Kidney (tissue), 14 donors: ENCODE measurements around the gene MYO1C. TPM values are rescaled to one million over a fixed set of nuclear protein-coding genes. Genes with fewer than 3 reads are reported as not detected.
A peak's percentile ranks its signal among the peaks of the same experiment; 100 is the strongest.
"Not testable (repeated sequence)": the region's sequence is repeated elsewhere in the genome, so short reads cannot be mapped to it uniquely, and the experiment has no call there.

Experiments used
- DNase-seq, 5 donors: peaks; one replicate each; pipeline ENCODE4 v3.0.0-alpha.2; 2013 to 2020
- FAIRE-seq: peaks from 2 replicates; lab custom pipeline; 2012; peaks lifted over from hg19 to GRCh38; lab: Jason Lieb, UNC
- H3K27ac ChIP-seq, 2 donors: one replicate each; pipeline ENCODE4 v1.7.0; 2013; ENCODE audit warnings: low read depth in 2 of 2, low read length in 2 of 2, inconsistent platforms in 1 of 2
- H3K27me3 ChIP-seq: one replicate; pipeline ENCODE4 v1.7.1; 2013; ENCODE audit warnings: low read length, inconsistent platforms; ENCODE audit not compliant: control insufficient read depth, insufficient read depth
- H3K36me3 ChIP-seq, 3 donors: one replicate each; pipeline versions ENCODE4 v1.7.0 to v1.7.1; 2013; ENCODE audit warnings: low read length in 3 of 3, control low read depth in 1 of 3, inconsistent platforms in 1 of 3; ENCODE audit not compliant: insufficient read depth in 3 of 3, control insufficient read depth in 2 of 3
- H3K4me1 ChIP-seq, 3 donors: one replicate each; pipeline versions ENCODE4 v1.7.0 to v1.7.1; 2013; ENCODE audit warnings: low read length in 3 of 3, inconsistent platforms in 1 of 3, low read depth in 1 of 3; ENCODE audit not compliant: control insufficient read depth in 2 of 3, insufficient read depth in 2 of 3
- H3K4me3 ChIP-seq, 3 donors: one replicate each; pipeline versions ENCODE4 v1.7.0 to v1.8.1; 2013; ENCODE audit warnings: low read length in 3 of 3, control low read depth in 1 of 3, inconsistent platforms in 1 of 3
- H3K9ac ChIP-seq, 3 donors: one replicate each; pipeline versions ENCODE4 v1.7.0 to v1.7.1; 2013; ENCODE audit warnings: low read length in 3 of 3, control low read depth in 1 of 3, inconsistent platforms in 1 of 3
- H3K9me3 ChIP-seq, 3 donors: one replicate each; pipeline versions ENCODE4 v1.7.0 to v1.7.1; 2013; ENCODE audit warnings: low read length in 3 of 3, control low read depth in 1 of 3, inconsistent platforms in 1 of 3; ENCODE audit not compliant: control insufficient read depth in 2 of 3, insufficient read depth in 1 of 3
- CTCF ChIP-seq: IDR thresholded peaks from 3 replicates; pipeline ENCODE4 v1.5.1; 2012; ENCODE audit warnings: mild to moderate bottlenecking, moderate library complexity, borderline replicate concordance; ENCODE audit not compliant: insufficient read depth; ENCODE audit errors: extremely low read depth
- intact Hi-C: fragments of 100-400 bp; cut with DNase I; formaldehyde crosslinking; loops from one replicate; pipeline ENCODE4 v1.11.1; 2022
- polyA plus RNA-seq: library from polyadenylated mRNA; stranded (reverse); fragments of 350-450 nt; fragmentation: Illumina TruSeq; extraction: RNeasy Lipid Tissue Mini Kit (QIAGEN cat#74804); gene quantifications from one replicate; pipeline ENCODE4 v1.2.3, GENCODE V29; 2014; ENCODE audit warnings: low read depth, low replicate concordance; ENCODE audit not compliant: insufficient read depth
- total RNA-seq: library from RNA; stranded (reverse); fragmentation: NEBNext Ultra II Directional; extraction: Animal tissue kit (Norgen Biotek cat#: 25700); gene quantifications from one replicate; pipeline ENCODE4 v1.2.1, GENCODE V29; 2021
- donor health status: control.
- donor health status: control.
- donor health status: control.
- donor health status: control.
- donor health status: control.
- donor health status: DM: yes; HTN: yes; CAD: no.
- donor health status: Normal renal cell carcinoma (clear cell type).

The MYO1C gene
- total and polyA plus RNA-seq, 2 donors from 2014 or later = 62.7 to 225 TPM

GRCh38 chr17:1454541-1454940, 37.9 kb downstream of the MYO1C start:
- Histone ChIP-seq H3K4me1 (peaks cover 2 to 15% (median 12%) of the 10 kb centered on the region in 3 donors), H3K27me3 (no peaks in the 10 kb centered on the region), H3K9me3 (no peaks in the 10 kb centered on the region), H3K27ac (peak overlapping the region; percentile 2 to 92), H3K4me3 (peak overlapping the region; percentile 71 to 93 (median 76)), H3K9ac (peak overlapping the region in 2 of 3 donors; percentile 80 to 86), H3K36me3 (no peaks in the 10 kb centered on the region)
- intact Hi-C loops = no loop called here
- FAIRE-seq = no peak
- DNase-seq = no peak
- no peak for TF ChIP-seq CTCF

GRCh38 chr17:1453694-1454093, 38.8 kb downstream of the MYO1C start:
- intact Hi-C loops, DNase-seq: not testable (repeated sequence)

GRCh38 chr17:1452836-1453235, 39.6 kb downstream of the MYO1C start:
- intact Hi-C loops = no loop called here
- H3K36me3 ChIP-seq = no peaks in the 10 kb centered on the region
- no peak overlapping the region for H3K4me3 ChIP-seq
- H3K9ac ChIP-seq = no peak overlapping the region
- no peak overlapping the region for H3K27ac ChIP-seq
- FAIRE-seq (no peak), DNase-seq (no peak)
- no peaks in the 10 kb centered on the region for H3K27me3 ChIP-seq
- H3K9me3 ChIP-seq = no peaks in the 10 kb centered on the region
- TF ChIP-seq CTCF = no peak
- peaks cover 2 to 15% (median 14%) of the 10 kb centered on the region in 3 donors for H3K4me1 ChIP-seq

More at GRCh38 chr17:1453694-1454093, 38.8 kb downstream of the MYO1C start:
- H3K27me3 ChIP-seq, H3K27ac ChIP-seq, FAIRE-seq, H3K9me3 ChIP-seq, H3K4me3 ChIP-seq, H3K36me3 ChIP-seq, H3K9ac ChIP-seq: not testable (repeated sequence)
- peaks cover 2 to 15% (median 14%) of the 10 kb centered on the region in 3 donors for H3K4me1 ChIP-seq

GRCh38 chr17:1450261-1450660, 42.2 kb downstream of the MYO1C start:
- H3K27ac ChIP-seq, H3K9me3 ChIP-seq, H3K36me3 ChIP-seq, H3K9ac ChIP-seq, intact Hi-C loops, DNase-seq, H3K4me3 ChIP-seq, FAIRE-seq, H3K27me3 ChIP-seq: not testable (repeated sequence)
- peaks cover 2 to 13% (median 12%) of the 10 kb centered on the region in 3 donors for H3K4me1 ChIP-seq
